HG03378 (cell line): ENCODE data around the gene RGCC.

Experiments used
- ATAC-seq: cut with Tn5 transposase; IDR thresholded peaks from one replicate; pipeline ENCODE4 v1.9.1; 2021; ENCODE audit warnings: mild to moderate bottlenecking, moderate library complexity; ENCODE audit not compliant: unreplicated experiment

The RGCC gene

DNA sequence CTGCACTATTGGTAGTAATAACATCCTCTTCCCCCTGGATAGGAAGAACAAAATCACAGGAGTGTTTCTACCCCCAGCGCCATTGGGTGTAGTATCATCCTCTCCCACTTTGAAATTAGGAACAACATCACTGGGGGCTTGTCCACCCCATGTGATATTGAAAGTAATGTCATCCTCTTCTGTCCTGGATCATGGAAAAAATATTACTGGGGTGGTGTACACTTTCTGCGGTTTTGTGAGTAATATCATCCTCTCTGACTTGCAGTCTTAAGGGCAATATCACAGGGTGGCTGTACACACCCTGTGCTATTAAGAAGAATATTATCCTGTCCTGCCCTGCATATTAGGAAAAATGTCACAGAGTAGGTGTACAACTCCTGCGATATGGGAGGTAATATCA lies 4.9 kb upstream of the RGCC start:
- no peak for ATAC-seq

DNA sequence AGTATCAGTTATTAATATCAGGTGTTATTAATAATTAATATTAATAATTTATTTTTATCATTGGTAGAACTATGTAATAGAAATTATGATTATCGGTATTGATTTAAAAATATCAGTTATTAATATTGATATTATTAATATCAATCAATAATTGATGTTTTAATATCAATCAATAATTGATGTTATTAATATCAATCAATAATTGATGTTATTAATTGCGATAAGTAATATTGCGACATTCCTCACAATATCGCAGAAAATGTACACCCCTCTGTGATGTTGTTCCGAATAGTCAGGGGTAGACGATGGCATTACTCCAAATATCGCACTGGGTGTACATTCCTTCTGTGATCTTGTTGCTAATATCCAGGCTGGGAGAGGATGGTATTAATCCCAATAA lies 3.7 kb upstream of the RGCC start:
- ATAC-seq = no peak

DNA sequence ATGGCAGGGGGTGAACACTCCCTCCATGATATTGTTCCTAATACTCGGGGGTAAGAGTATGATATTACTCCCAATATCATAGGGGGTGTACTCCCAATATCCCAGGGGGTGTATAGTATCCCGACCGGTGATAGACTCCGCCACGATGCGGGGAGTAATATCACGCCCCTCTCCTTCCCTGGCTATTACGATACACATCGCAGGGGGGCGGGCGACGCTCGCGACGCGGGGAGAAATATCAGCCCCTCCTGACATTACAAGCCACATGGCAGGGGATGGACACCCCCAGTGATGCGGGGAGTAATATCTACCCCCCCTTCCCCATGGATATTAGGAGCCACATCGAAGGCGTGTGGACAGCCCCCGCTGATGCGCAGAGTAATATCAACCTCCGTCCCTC lies 3.2 kb upstream of the RGCC start:
- no peak for ATAC-seq

DNA sequence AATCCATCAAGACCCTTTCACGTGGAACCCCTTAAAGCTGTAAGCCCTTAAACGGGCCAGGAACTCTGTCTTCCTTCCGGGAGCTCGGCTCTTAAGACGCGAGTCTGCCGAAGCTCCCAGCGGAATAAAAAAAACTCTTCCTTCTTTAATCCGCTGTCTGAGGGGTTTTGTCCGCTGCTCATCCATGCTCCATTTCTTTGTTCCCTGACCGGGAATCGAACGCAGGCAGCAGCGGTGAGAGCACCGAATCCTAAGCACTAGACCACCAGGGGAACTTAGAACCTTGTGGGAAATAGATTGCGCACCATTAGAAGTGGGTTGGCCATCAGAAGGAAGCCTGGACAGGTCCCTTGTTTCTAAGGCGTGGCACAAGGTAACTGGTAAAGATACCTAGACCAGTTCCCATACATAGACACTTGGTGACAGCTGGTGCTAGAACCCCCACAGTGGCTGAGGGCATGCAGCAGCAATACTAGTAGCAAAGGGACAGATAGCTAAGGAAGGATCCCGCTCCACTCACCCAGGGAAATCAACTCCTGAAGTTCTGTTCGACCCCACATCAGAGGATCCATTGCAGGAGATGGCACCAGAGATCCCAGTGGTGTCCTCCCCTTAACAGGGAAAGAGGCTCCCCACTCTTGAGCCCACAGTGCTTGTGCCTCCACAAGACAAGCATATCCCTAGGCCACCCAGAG lies 1.5 kb upstream of the RGCC start:
- ATAC-seq = no peak

DNA sequence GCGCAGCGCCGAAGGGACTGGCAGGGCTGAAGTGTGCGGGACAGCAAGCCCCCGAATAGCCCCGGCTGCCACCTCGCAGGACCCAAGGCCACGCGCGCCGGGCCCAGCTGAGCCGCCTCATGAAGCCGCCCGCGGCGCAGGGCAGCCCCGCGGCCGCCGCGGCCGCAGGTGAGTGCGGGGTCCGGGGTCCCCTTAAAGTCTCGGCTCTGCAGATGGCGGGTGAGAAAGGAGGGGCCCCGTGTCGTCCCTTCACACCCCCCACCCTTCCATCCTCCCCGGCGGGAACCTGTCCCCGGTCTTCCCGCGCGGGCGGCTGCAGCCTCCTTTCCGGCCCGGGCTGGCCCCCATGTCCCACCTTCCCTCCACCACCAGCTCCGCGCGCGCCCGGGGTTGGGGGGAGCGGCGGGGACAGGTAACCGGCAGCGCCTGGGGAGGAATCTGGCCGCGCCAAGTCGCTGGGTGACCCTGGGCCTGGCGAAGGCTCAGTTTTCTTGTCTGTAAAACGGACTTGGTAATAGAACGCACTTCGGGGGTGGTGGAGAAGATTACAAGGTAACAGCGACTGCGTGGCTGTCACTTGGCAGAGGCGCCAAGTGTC lies 338 bp downstream of the RGCC start:
- ATAC-seq = no peak

DNA sequence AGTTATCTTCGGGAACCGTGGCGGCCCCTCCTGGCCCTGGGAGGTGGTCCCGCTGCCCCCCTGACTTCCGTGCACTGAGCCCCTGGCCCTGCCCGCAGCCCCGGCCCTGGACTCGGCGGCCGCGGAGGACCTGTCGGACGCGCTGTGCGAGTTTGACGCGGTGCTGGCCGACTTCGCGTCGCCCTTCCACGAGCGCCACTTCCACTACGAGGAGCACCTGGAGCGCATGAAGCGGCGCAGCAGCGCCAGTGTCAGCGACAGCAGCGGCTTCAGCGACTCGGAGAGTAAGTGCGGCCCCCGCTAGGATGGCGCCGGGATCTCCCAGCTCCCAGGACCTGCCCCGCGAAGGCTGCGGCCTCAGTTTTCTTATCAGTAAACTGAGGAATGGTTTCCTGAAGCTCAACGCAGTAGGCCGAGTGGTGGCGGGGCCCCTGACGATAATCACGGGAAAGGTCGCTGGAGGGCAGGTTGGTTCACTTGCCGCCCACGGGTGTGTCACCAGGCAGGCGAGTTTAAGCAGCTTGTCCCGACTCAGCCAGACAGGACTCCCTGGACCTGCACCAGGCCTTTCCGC lies 924 bp downstream of the RGCC start:
- ATAC-seq = no peak

DNA sequence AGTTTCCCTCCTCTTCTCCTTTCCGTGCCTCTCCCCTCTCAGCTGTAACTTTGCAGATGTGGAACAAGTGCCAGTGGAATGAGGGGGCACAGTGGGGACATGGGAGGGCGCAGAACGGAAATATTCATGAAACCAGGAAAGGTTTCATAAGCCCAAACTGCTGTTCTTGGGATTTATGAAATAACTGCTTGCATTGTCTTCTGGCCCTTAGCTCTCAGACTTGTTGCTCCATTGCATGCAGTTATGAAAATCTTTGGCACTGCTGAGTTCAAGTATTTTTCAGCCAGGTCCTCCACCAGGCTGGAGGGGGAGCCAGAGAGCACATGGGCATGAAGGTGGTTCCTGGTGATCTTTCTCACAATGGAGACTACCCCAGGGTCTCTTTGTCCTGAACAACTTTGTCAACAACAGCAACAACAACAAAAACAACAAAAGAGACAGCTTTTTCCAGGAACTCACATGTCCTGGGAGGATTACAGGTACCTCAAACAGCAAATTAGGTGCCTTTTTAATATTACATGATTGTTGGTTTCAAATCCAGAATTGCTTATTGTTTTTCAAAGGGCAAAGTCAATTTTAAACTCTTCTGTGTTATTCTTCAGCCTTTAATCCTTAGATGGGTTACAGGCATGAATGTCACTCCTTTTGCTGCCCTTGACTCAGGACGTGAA lies 1.5 kb downstream of the RGCC start:
- no peak for ATAC-seq

DNA sequence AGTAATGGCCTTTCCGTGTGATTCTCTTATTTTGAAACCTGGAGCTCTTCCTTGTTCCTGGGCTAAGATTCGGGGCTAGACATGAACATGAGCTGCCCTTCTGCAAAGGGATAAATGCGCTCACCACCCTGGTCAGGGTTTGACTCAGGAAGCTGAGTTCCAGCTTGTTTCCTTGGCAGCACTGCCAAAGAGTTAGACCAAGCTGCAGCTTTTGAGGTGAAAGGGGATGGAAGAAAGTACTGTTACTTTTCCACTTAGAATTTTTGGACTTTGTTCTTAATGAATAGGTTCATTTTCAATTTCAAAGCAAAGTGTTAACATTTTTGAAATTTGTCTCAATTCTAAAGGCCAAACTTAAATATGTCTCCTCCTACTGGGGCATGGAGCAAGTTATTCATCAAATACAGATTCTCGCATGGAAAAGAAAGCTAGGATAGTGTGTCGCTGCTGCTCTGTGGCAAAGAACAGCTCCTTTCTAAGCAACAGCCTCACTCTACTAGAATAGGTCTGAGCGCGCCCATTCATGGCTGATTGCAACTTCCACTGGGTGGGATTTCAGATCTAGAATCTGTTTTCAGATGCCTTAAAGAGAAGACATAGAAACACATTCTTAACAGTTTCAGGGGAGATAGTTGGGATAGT lies 2.2 kb downstream of the RGCC start:
- ATAC-seq = no peak

DNA sequence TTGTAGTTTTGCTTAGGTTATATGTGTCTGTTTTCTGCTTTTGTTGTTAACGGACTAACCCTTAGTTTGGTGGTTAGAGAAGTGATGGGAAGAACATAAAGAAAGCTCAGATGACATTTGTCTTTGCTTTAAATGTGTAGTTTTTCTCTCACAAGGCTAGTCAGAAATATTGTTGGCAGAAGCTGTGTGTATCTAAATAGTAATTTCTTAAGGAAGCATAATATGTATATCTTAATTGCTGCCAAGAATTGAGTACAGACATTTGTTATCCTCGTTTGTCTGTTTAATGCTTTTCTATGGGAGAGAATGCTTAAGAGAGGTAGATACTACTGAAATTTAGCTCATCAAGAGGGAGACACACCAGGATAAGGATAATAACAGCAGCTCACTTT lies 2.7 kb downstream of the RGCC start:
- ATAC-seq = no peak

DNA sequence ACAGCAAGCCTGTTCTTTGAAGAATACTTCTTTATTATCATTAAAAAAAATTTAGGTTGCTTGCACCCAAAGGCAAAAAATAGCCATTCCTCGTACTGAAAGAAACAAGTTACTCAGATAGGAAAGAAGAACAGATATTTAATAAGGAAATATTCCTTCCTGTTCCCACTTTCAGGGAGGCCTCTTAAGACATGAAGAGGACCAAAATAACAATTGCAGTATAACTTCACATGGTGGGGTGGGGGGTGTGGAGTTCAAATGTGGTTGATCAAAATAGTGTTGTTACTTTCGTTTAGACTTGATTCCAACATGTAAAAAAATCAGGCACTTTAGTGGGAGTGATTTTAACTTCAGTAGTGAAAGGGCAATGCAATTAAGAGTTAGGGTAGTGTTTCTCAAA lies 3.6 kb downstream of the RGCC start:
- no peak for ATAC-seq

DNA sequence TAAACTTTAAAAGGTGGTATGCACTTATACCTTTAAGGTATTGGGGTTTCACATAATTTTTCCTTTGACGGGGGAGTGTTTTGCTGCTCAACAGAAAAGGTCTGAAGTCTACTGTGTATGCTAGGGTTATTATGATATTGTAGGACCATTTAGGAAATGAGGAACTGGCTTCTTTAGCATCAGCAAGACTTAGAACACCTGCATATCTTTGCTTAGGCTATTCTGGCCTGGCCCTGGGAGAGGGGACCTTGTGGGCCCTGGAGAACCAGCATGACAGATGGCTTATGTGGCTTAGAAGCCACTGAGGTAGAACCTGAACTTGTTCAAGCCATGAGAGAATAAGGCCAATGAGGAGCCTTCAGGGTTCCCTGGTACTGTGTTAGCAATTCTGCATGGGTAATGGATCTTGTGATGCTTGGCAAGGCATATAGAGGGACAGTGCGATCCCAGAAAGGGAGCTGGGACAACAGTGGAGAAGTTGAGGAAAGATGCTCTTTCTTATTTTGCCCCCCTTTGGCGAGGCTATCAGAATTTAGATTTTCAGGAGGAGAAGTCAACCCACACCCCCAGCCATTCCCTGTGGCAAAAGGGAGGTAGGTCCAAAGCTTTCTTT lies 4.3 kb downstream of the RGCC start:
- no peak for ATAC-seq

DNA sequence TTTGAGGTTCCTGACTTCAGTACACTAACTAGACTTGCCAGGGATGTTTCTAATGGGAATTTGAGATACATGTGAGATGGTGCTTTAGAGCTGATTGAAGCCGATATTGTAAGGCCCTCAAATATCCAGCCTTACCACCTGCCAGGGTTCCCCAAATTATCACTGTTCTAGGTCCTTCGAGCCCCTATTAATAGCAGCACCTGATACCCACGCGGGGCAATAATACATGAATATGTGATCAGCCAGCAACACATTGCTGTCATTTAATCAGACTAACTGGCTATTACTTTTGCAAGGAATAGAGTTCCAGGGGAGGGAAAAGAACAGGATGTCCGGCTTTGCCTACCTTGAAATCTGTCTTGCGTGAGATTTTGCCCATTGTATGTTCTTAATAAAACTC lies 5.1 kb downstream of the RGCC start:
- no peak for ATAC-seq

DNA sequence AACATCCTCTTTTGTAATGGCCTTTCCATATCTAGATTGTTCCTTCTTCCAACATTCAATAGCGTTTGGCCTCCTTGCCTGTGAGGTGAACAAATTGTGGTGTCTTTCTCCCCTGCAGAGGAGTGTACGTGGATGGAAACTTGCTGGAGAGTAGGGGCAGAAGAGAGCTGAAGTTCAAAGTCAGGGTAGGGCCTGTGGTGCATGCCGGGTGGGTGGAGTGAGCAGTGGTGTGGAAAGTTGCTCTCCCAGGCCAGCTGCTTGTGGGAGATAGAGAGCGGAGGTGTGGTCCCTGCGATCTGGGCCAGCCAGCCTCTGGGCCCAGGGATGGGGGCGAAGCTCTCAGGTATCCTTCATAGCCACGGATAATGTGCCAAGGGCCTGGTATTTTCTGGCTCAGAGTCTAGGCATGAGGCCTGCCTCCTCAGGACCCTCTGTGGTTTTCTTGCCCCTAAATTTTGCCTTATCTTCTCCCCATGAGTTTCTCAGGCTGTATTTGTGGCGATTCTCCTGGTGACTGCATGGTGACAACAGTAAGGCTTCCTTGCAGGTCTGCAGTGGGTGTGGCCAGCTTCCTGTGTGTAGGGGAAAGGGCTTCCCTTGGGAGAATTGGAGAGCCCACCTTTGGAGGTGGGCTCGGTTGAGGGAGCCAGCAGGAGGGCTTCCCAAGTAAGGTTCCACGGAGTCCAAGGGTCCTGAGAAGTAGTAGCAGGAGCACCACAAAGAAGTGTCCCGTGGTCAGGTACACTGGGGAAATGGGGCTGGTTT lies 6.7 kb downstream of the RGCC start:
- ATAC-seq = peak; percentile 36

DNA sequence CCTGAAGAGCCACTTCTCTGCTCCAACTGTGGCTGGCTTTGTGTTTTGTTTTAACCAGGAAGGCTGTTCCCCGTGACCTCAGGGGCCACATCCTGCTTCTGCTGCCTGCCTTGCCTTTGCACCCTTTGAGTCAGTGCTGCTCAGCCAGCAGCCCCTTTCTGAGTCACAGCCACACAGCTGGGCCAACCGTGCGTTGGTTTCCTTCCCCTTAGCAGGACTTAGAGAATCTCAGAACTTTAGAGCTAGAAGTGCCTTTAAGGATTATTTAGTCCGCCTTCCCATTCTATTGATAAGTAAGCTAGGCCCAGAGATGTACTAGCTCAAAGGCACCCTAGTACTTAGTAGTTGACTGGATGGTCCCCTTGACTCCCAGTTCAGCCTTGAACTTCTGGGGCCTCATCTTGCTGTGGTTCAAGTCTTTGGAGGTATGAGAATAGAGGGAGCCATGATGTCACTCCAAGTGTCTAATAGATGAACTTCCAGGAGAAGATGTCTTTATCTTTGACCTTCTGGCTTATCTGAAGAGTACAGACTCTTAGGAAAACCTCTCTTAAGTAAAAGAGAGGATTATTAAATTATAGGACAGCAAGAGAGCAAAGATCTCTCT lies 8.0 kb downstream of the RGCC start:
- peak; percentile 93 for ATAC-seq

DNA sequence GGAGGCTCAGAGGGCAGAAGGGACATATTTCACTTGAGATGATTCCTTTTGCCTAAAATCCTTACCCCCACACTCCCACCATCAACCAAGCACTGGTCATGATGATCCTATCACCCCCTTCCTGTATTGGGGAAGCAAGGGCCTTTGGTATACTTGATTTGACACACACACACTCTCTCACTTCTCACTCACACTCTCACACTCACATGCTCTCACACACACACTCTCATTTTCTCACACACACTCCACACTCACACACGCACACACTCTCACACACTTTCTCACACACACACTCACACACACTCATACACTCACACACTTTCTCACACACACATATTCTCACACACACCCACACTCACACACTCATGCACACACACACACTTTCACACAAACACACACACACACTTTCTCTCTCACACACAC lies 8.6 kb downstream of the RGCC start:
- ATAC-seq = no peak

DNA sequence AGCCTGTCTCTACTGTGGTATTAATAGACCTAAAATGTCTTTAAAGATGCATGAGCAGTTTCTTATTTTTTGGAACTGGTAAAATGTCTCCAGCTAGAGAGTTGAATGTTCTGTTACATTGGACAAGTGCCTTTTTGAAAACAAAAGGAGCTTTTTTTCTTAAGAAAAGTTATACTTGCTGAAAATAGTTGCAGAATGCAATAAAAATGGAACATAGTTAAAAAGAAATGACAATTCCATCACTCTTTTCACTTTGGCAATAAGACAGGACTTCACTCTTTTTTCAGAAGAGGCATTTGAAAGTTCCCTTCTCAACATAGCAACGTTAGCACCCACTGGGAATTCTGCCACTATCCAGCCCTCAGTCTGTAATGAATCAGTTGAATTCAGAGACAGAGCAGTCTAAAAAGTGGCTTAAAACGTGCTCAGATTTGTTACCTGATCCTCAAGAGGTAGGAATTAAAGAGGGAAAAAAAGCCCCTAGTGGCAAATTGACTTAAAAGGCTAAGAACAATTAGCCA lies 10.1 kb downstream of the RGCC start:
- no peak for ATAC-seq

DNA sequence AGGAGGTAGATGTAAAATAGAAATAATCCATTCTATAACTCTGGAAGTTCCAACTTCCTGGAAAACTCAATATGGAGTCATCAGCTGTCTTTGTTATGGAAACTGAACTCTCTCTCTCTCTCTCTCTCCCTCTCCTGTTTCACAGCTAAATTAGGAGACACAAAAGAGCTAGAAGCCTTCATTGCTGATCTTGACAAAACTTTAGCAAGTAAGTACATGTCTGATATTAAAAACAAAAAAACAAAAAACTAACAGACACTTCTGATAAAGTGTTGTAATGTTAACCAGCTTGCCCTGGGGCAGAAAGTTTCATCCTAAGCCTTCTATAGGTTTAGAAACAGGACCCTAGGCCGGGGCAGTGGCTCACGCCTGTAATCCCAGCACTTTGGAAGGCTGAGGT lies 11.3 kb downstream of the RGCC start:
- ATAC-seq = no peak

DNA sequence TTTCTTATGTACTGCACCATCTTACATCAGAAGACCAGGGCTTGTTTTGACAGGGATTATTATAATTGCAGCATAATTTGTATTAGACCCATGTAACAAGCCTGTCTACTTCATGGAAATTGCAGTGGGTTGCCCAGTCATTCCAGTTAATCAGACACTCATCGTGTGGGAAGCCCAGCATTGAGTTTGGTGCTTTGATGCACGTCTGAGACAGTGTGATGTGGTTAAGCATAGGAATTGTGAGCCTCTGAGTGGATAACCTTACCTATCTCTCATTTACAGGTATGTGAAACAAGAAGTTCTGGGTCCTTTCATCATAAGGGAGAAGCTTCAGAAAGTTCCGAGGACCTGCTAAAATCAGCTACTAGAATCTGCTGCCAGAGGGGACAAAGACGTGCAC lies 12.8 kb downstream of the RGCC start:
- no peak for ATAC-seq

DNA sequence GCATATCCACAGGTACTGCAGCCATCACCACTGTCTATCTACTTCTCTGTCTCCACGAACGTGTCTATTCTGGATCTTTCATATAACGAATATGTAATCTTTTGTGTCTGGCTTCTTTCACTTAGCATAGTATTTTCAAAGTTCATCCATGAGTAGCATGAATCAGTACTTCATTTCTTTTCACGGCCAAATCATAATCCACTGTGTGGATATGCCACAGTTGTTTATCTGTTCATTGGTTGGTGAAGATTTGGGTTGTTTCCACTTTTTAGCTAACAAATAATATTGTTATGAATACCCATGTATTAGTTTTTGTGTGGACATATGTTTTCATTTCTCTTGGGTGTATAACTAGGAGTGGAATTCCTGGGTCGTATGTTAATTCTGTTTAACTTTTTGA lies 14.4 kb downstream of the RGCC start:
- no peak for ATAC-seq

DNA sequence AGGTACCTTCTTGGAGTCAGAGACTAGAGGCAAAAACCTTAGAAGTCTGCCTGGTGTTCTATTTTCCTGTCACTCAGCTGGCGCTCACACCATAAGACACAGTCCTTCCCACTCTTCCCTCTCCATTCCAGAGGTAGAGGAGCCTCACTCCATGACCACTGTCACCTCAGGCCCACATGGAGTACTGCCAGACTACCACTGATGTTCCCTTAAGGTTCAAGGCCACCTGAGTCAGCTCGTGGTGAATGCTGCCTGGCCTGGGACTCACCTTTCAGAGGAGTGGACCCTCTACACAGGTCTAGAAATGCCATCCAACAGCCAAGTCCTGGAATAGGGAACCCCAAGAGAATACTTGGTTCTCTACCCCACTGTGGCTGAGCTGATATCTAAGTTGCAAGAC lies 29.9 kb downstream of the RGCC start:
- ATAC-seq = no peak
